ENCODE measurements around the gene RASGEF1B.

- TF ChIP-seq ZNF460 (CRISPR knock-in tag; IDR thresholded peaks at IDR 0.05; ENCODE audit: borderline replicate concordance), result no peak
- TF ChIP-seq, protein P1, sequence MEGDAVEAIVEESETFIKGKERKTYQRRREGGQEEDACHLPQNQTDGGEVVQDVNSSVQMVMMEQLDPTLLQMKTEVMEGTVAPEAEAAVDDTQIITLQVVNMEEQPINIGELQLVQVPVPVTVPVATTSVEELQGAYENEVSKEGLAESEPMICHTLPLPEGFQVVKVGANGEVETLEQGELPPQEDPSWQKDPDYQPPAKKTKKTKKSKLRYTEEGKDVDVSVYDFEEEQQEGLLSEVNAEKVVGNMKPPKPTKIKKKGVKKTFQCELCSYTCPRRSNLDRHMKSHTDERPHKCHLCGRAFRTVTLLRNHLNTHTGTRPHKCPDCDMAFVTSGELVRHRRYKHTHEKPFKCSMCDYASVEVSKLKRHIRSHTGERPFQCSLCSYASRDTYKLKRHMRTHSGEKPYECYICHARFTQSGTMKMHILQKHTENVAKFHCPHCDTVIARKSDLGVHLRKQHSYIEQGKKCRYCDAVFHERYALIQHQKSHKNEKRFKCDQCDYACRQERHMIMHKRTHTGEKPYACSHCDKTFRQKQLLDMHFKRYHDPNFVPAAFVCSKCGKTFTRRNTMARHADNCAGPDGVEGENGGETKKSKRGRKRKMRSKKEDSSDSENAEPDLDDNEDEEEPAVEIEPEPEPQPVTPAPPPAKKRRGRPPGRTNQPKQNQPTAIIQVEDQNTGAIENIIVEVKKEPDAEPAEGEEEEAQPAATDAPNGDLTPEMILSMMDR (CRISPR knock-in tag; IDR thresholded peaks at IDR 0.05), result no peak
- no peak for TF ChIP-seq MXI1 (IDR thresholded peaks at IDR 0.05; ENCODE audit: borderline replicate concordance, low read depth, low read length)
- TF ChIP-seq BHLHE40 (IDR thresholded peaks at IDR 0.05; ENCODE audit: low read length), result no peak
- TF ChIP-seq ZNF274 (CRISPR knock-in tag; IDR thresholded peaks at IDR 0.05), result no peak
- TF ChIP-seq, protein P2, sequence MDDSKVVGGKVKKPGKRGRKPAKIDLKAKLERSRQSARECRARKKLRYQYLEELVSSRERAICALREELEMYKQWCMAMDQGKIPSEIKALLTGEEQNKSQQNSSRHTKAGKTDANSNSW (CRISPR knock-in tag; IDR thresholded peaks at IDR 0.05; ENCODE audit: borderline replicate concordance), result no peak
- no peak for TF ChIP-seq ZNF772 (CRISPR knock-in tag; IDR thresholded peaks at IDR 0.05)
Observed at GRCh38 chr4:81491943-81492342, 20.2 kb upstream of the RASGEF1B start.

All from HepG2 (cell line).